Measurements from ENCODE around the gene AGAP5. TPM values are rescaled to one million over a fixed set of nuclear protein-coding genes. Genes with fewer than 3 reads are reported as not detected.

The AGAP5 gene
- total and polyA plus RNA-seq, 2 of the 13 experiments (the other 11 are each of a cell fraction or from before 2014, with no cell fraction given): 5.3 to 7.9 TPM

- H3K79me2 ChIP-seq (ENCODE audit: insufficient read depth, low read length): no peaks in the 10 kb centered on the region
- H3K4me3 ChIP-seq (replicated peaks in 1 of 3; ENCODE audit: insufficient read depth in 1 of 3, low read depth in 2 of 3, low read length in 3 of 3): no peak overlapping the region
- DNase-seq (ENCODE audit: low spot score) (no peak), ATAC-seq (no peak), FAIRE-seq (no peak)
- no peaks in the 10 kb centered on the region for H3K36me3 ChIP-seq (replicated peaks in 1 of 2; ENCODE audit: control insufficient read depth in 1 of 2, insufficient read depth in 2 of 2, low read length in 2 of 2)
- H2AFZ ChIP-seq (ENCODE audit: low read length): peak overlapping the region; percentile 72
- H3K9me3 ChIP-seq (ENCODE audit: low read length): no peaks in the 10 kb centered on the region
- H3K27ac ChIP-seq (ENCODE audit: extremely low read length, insufficient read depth, low read length): no peak overlapping the region
- no peak for TF ChIP-seq HNRNPH1 (optimal IDR thresholded peaks at IDR 0.05; ENCODE audit: low read depth, low read length)
- no peak for TF ChIP-seq ZBTB21 (CRISPR knock-in tag; IDR thresholded peaks at IDR 0.05)
- TF ChIP-seq ZNF33A (CRISPR knock-in tag; IDR thresholded peaks at IDR 0.05; ENCODE audit: borderline replicate concordance): no peak
- no peak for TF ChIP-seq ZIK1 (CRISPR knock-in tag; IDR thresholded peaks at IDR 0.05; ENCODE audit: borderline replicate concordance, low read depth)
- TF ChIP-seq CHD2 (IDR thresholded peaks at IDR 0.05; ENCODE audit: low read depth, low read length): no peak
- no peak for TF ChIP-seq ATF2 (CRISPR knock-in tag; IDR thresholded peaks at IDR 0.05)
- TF ChIP-seq CHCHD3 (CRISPR knock-in tag; IDR thresholded peaks at IDR 0.05): no peak
- TF ChIP-seq GLMP (CRISPR knock-in tag; IDR thresholded peaks at IDR 0.05; ENCODE audit: borderline replicate concordance): no peak
- no peak for TF ChIP-seq GATA4 (IDR thresholded peaks at IDR 0.05; ENCODE audit: borderline replicate concordance, low read depth)
- TF ChIP-seq KDM5A (IDR thresholded peaks at IDR 0.05; ENCODE audit: borderline replicate concordance, low read length): no peak
- TF ChIP-seq SP4 (CRISPR knock-in tag; IDR thresholded peaks at IDR 0.05): no peak
- TF ChIP-seq ZSCAN20 (CRISPR knock-in tag; IDR thresholded peaks at IDR 0.05; ENCODE audit: borderline replicate concordance): no peak
- TF ChIP-seq ZNF816 (CRISPR knock-in tag; IDR thresholded peaks at IDR 0.05; ENCODE audit: borderline replicate concordance): no peak
- no peak for TF ChIP-seq MED8 (CRISPR knock-in tag; IDR thresholded peaks at IDR 0.05; ENCODE audit: insufficient replicate concordance)
- TF ChIP-seq ZBTB7B (CRISPR knock-in tag; IDR thresholded peaks at IDR 0.05): no peak
- no peak overlapping the region for H3K9ac ChIP-seq (ENCODE audit: insufficient read depth, low read depth, low read length)
- peaks cover 3 to 6% of the 10 kb centered on the region in 2 experiments; a peak in 2 of 5 replicates for H3K27me3 ChIP-seq (ENCODE audit: control insufficient read depth in 1 of 2, insufficient read depth in 2 of 2, low read length in 2 of 2)
- no peaks in the 10 kb centered on the region for H4K20me1 ChIP-seq (ENCODE audit: insufficient read depth, low read length)
- intact Hi-C loops (cut with micrococcal nuclease; ENCODE audit: unreplicated experiment) (no loop called here), in situ Hi-C loops (cut with HindIII; ENCODE audit: extremely low pct_ligation_motif_present, low pct_unique_long_range_greater_than_20kb) (loop anchor here (25.0 kb wide), 1 partner anchor 384 kb away; the partner anchor contains the start of gene MRPS16)
- peaks cover 27% of the 10 kb centered on the region for H3K4me1 ChIP-seq (ENCODE audit: insufficient read depth, low read length)
- BruUV-seq (replicated peaks): no TSS peak
- ChIA-PET CTCF (ENCODE audit: low intra/inter-chr PET ratio, low total read pairs) (no interaction called here), POLR2A (no interaction called here)
- WGBS (ENCODE audit: low lambda C conversion rate): 57% methylated on average over 9 of the region's 9 CpGs
- H3K4me2 ChIP-seq (ENCODE audit: low read depth, low read length): 0 out of 2 replicates have a peak overlapping the region, but pooled peaks have one; percentile 9
Measured at GRCh38 chr10:73646598-73647041, 51.3 kb downstream of the AGAP5 start.

All from HepG2 (cell line).